NCI-H1105 (cell line): Measurements from ENCODE around the gene BLM.
"Not testable (repeated sequence)": the region's sequence is repeated elsewhere in the genome, so short reads cannot be mapped to it uniquely, and the experiment has no call there.

Source experiments
- DNase-seq: peaks from one replicate; lab custom pipeline; 2025; lab: John Stamatoyannopoulos, UW

The BLM gene

GRCh38 chr15:90716976-90717821, at the start of gene BLM:
BLM (plus strand) TSS chr15:90717346; CDS start chr15:90747393, 30,047 bp downstream.
- peak; percentile 90 for DNase-seq

GRCh38 chr15:90667755-90668345, 49.3 kb upstream of the BLM start:
- DNase-seq, result not testable (repeated sequence)

- not testable (repeated sequence) for DNase-seq
These were observed 46.5 kb upstream of the BLM start for GRCh38 chr15:90670631-90671030.

- DNase-seq, result no peak
These were observed 45.9 kb upstream of the BLM start for GRCh38 chr15:90671216-90671615.

- DNase-seq, result not testable (repeated sequence)
These were observed 43.8 kb upstream of the BLM start for GRCh38 chr15:90673357-90673756.

GRCh38 chr15:90674476-90674875, 42.7 kb upstream of the BLM start:
- DNase-seq, result no peak

- DNase-seq, result no peak
These were observed 41.7 kb upstream of the BLM start for GRCh38 chr15:90675464-90675863.

GRCh38 chr15:90677807-90678790, 39.0 kb upstream of the BLM start:
- no peak for DNase-seq

- no peak for DNase-seq
These were observed 37.2 kb upstream of the BLM start for GRCh38 chr15:90679959-90680358.

- no peak for DNase-seq
These were observed 36.7 kb upstream of the BLM start for GRCh38 chr15:90680371-90680935.

- no peak for DNase-seq
These were observed 36.1 kb upstream of the BLM start for GRCh38 chr15:90681056-90681455.

- no peak for DNase-seq
These were observed 35.7 kb upstream of the BLM start for GRCh38 chr15:90681480-90681879.

GRCh38 chr15:90683371-90683770, 33.8 kb upstream of the BLM start:
- DNase-seq, result no peak

- no peak for DNase-seq
These were observed 33.3 kb upstream of the BLM start for GRCh38 chr15:90683876-90684275.

- DNase-seq, result no peak
These were observed 32.9 kb upstream of the BLM start for GRCh38 chr15:90684281-90684680.

GRCh38 chr15:90685591-90686434, 31.3 kb upstream of the BLM start:
- no peak for DNase-seq

- no peak for DNase-seq
These were observed 30.5 kb upstream of the BLM start for GRCh38 chr15:90686435-90687218.

GRCh38 chr15:90689326-90689961, 27.7 kb upstream of the BLM start:
- DNase-seq, result not testable (repeated sequence)

- DNase-seq, result no peak
These were observed 26.6 kb upstream of the BLM start for GRCh38 chr15:90690585-90690984.

GRCh38 chr15:90691369-90691768, 25.8 kb upstream of the BLM start:
- DNase-seq, result no peak
